ENCODE data around the gene PEX1. TPM values are rescaled to one million over a fixed set of nuclear protein-coding genes. Genes with fewer than 3 reads are reported as not detected.

Gene PEX1
- total and polyA plus RNA-seq, 2 experiments from 2014 or later, result 22.5 to 25.4 TPM

DNA sequence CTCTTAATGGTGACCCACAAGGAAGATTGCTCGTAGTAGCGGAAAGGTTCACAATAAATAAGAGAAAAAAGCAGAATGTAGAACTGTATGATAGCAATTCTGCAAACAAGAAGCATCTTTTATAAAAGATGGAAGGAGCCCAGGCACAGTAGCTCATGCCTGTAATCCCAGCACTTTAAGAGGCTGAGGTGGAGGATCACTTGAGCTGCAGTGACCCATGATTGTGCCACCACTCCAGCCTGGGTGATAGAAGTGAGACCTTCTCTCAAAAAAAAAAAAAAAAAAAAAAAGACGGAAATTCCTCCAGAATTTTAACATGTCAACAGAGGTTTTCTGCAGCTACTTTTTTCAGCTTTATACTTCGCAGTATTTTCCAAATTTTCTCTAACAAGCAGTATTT is 67.8 kb downstream of the PEX1 start (continued):
- TF ChIP-seq REST (IDR thresholded peaks at IDR 0.05; ENCODE audit: unreplicated experiment), result no peak
- no peak for TF ChIP-seq EZH2phosphoT487 (IDR thresholded peaks at IDR 0.05; ENCODE audit: unreplicated experiment)
- no peak for TF ChIP-seq ZNF331 (CRISPR knock-in tag; IDR thresholded peaks at IDR 0.05; ENCODE audit: low read depth)
- TF ChIP-seq CTCF (conservative IDR thresholded peaks at IDR 0.05; ENCODE audit: low read depth in 2 of 2), result no peak
- no peak for TF ChIP-seq POLR2AphosphoS5 (IDR thresholded peaks at IDR 0.05; ENCODE audit: low read depth)
- no peak for TF ChIP-seq NANOG (IDR thresholded peaks at IDR 0.05; ENCODE audit: borderline replicate concordance)
- no peak for TF ChIP-seq EZH2 (IDR thresholded peaks at IDR 0.05; ENCODE audit: low read depth, unreplicated experiment)
- no peak for TF ChIP-seq ZNF114 (CRISPR knock-in tag; IDR thresholded peaks at IDR 0.05)
- TF ChIP-seq STAT1 (IDR thresholded peaks at IDR 0.05; ENCODE audit: unreplicated experiment), result no peak

GRCh38 chr7:92460109-92460508 is 68.2 kb downstream of the PEX1 start:
- no peaks in the 10 kb centered on the region; the same call in 1 of the 2 replicates for H3F3A ChIP-seq (replicated peaks; ENCODE audit: low read depth)
- H3K4me1 ChIP-seq (ENCODE audit: insufficient read depth), result no peaks in the 10 kb centered on the region
- H3K36me3 Mint-ChIP-seq (ENCODE audit: low read depth), result peaks cover 21% of the 10 kb centered on the region
- no peak overlapping the region for H3K4me3 ChIP-seq
- ATAC-seq (no peak), DNase-seq (ENCODE audit: low spot score) (no peak)
- 0 out of 2 replicates have a peak overlapping the region, but pooled peaks have one; percentile 12 for H3K27ac ChIP-seq (ENCODE audit: low read depth)
- no peak overlapping the region for H3K27ac Mint-ChIP-seq
- no peaks in the 10 kb centered on the region for H4K20me1 ChIP-seq (replicated peaks; ENCODE audit: insufficient read depth)
- H3K36me3 ChIP-seq (ENCODE audit: insufficient read depth), result peaks cover 12% of the 10 kb centered on the region
- no peak overlapping the region; the same call in 2 of the 3 replicates for H3K4me3 Mint-ChIP-seq
- H3K27me3 ChIP-seq (ENCODE audit: insufficient read depth), result no peaks in the 10 kb centered on the region
- no peaks in the 10 kb centered on the region for H3K9me3 Mint-ChIP-seq
- no peaks in the 10 kb centered on the region for H3K9me2 ChIP-seq (ENCODE audit: insufficient read depth)
- H3K79me2 ChIP-seq (replicated peaks; ENCODE audit: insufficient read depth), result no peaks in the 10 kb centered on the region
- H3K4me1 Mint-ChIP-seq, result no peaks in the 10 kb centered on the region; the same call in 2 of the 3 replicates
- no peak overlapping the region for H2AFZ ChIP-seq
- H3K27me3 Mint-ChIP-seq (ENCODE audit: insufficient read depth, low read depth, poor library complexity), result no peaks in the 10 kb centered on the region
- no peak overlapping the region for H3K4me2 ChIP-seq
- no peak for TF ChIP-seq CTCF (conservative IDR thresholded peaks at IDR 0.05; ENCODE audit: low read depth in 2 of 2)
- TF ChIP-seq EZH2 (IDR thresholded peaks at IDR 0.05; ENCODE audit: low read depth, unreplicated experiment), result no peak
- no peak for TF ChIP-seq ZNF114 (CRISPR knock-in tag; IDR thresholded peaks at IDR 0.05)
- TF ChIP-seq, protein P1, sequence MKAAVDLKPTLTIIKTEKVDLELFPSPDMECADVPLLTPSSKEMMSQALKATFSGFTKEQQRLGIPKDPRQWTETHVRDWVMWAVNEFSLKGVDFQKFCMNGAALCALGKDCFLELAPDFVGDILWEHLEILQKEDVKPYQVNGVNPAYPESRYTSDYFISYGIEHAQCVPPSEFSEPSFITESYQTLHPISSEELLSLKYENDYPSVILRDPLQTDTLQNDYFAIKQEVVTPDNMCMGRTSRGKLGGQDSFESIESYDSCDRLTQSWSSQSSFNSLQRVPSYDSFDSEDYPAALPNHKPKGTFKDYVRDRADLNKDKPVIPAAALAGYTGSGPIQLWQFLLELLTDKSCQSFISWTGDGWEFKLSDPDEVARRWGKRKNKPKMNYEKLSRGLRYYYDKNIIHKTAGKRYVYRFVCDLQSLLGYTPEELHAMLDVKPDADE (IDR thresholded peaks at IDR 0.05), result no peak

Measured in GM23338 (cell line).